Measurements from ENCODE around the gene NDUFA11. TPM values are rescaled to one million over a fixed set of nuclear protein-coding genes. Genes with fewer than 3 reads are reported as not detected.
"Not testable (repeated sequence)": the region's sequence is repeated elsewhere in the genome, so short reads cannot be mapped to it uniquely, and the experiment has no call there.

NDUFA11 gene
- total RNA-seq, 4 donors from 2014 or later: 80.9 to 245 (median 174) TPM

DNA sequence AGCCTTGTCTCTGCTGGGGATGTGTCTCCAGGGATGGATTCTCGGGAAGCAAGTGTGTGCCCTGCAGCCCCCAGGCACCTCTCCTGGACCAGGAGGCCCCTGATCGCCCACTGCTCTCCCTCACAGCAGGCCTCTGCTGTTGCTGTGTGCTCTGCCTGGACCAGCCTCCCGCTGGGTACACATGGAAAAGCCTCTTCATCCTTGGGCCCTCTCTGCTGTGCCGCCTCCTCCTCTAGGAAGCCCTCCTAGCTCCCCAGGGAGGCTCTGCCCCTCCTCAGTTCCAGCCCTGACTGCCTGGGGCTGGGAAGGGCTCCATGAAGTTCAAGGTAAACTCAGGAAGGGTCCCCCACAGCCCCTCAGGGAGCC, 12.0 kb downstream of the NDUFA11 start:
- peaks cover 32% of the 10 kb centered on the region for H3K4me1 ChIP-seq
- no peak for DNase-seq (ENCODE audit: low spot score in 2 of 2)
- H3K9me3 ChIP-seq: no peaks in the 10 kb centered on the region
- WGBS: 80% methylated on average over 1 of the region's 4 CpGs
- H3K36me3 ChIP-seq: peaks cover 20% of the 10 kb centered on the region
- peaks cover 9% of the 10 kb centered on the region for H3K27me3 ChIP-seq
- TF ChIP-seq POLR2A (IDR thresholded peaks at IDR 0.05) (no peak), POLR2AphosphoS5 (IDR thresholded peaks at IDR 0.05) (no peak), EP300 (IDR thresholded peaks at IDR 0.05) (no peak)
- TF ChIP-seq, protein P1, sequence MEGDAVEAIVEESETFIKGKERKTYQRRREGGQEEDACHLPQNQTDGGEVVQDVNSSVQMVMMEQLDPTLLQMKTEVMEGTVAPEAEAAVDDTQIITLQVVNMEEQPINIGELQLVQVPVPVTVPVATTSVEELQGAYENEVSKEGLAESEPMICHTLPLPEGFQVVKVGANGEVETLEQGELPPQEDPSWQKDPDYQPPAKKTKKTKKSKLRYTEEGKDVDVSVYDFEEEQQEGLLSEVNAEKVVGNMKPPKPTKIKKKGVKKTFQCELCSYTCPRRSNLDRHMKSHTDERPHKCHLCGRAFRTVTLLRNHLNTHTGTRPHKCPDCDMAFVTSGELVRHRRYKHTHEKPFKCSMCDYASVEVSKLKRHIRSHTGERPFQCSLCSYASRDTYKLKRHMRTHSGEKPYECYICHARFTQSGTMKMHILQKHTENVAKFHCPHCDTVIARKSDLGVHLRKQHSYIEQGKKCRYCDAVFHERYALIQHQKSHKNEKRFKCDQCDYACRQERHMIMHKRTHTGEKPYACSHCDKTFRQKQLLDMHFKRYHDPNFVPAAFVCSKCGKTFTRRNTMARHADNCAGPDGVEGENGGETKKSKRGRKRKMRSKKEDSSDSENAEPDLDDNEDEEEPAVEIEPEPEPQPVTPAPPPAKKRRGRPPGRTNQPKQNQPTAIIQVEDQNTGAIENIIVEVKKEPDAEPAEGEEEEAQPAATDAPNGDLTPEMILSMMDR (IDR thresholded peaks at IDR 0.05): no peak
- no peak overlapping the region for H3K4me3 ChIP-seq
- H3K27ac ChIP-seq: no peak overlapping the region

DNA sequence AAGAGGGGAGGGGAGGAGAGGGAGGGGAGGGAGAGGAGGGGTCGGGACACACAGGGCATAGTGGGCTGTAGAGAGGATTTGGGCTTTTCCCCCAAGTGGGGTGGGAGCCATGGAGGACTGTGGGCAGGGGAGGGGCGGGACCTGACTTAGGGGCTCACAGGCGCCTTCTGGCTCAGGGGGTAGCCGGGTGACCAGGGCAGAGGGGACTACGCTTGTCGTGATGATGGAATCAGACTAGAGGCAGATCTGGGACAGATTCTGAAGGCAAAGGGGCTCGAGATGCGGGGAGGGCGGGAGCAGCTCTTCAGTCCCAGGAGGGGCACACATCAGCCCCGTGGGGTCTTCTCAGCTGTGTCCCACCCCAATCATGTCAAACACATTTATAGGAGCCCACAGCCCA, 13.5 kb downstream of the NDUFA11 start:
- TF ChIP-seq, protein P1 (IDR thresholded peaks at IDR 0.05): no peak
- TF ChIP-seq POLR2A (IDR thresholded peaks at IDR 0.05) (no peak), POLR2AphosphoS5 (IDR thresholded peaks at IDR 0.05) (no peak), EP300 (IDR thresholded peaks at IDR 0.05) (no peak)
- no peak overlapping the region for H3K27ac ChIP-seq
- peaks cover 6% of the 10 kb centered on the region for H3K36me3 ChIP-seq
- no peaks in the 10 kb centered on the region for H3K9me3 ChIP-seq
- DNase-seq (ENCODE audit: low spot score in 2 of 2): no peak
- no peak overlapping the region for H3K4me3 ChIP-seq
- H3K4me1 ChIP-seq: peaks cover 32% of the 10 kb centered on the region
- peaks cover 9% of the 10 kb centered on the region for H3K27me3 ChIP-seq
- WGBS: 44% methylated on average over 10 of the region's 10 CpGs

DNA sequence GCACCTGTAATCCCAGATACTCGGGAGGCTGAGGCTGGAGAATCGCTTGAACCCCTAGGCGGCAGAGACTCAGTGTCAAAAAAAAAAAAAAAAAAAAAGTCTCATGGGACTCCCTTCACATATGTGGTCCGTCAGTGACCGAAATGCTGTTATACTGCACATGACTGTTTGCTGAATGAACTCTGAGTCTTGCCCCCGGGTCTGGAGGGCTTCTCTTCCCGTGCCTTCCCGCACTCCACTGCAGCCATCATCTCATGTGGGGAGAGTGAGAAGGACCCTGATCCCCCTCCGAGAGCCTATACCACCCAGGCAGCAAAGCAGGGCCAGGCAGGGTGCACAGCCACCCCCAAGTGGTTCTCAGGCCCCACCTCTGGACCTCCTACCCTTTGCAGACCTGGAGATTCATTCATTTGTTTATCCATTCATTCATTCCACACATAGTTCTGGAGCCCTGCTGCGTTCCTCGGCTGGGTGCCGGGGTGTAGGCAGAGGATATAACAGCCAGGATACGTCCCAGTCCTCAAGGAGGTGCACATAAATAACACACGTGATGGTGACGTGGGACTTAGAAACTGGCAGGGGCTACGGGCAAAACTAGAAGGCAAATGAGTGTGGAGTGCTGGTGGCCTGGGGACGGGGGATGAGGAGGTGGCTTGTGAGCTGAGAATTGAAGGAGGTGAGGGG, 14.2 kb downstream of the NDUFA11 start:
- DNase-seq (ENCODE audit: low spot score in 2 of 2): no peak
- Histone ChIP-seq H3K9me3 (no peaks in the 10 kb centered on the region), H3K4me1 (peaks cover 25% of the 10 kb centered on the region), H3K4me3 (no peak overlapping the region), H3K27me3 (peaks cover 9% of the 10 kb centered on the region), H3K36me3 (no peaks in the 10 kb centered on the region), H3K27ac (no peak overlapping the region)
- TF ChIP-seq POLR2AphosphoS5 (IDR thresholded peaks at IDR 0.05): no peak
- TF ChIP-seq, protein P1 (IDR thresholded peaks at IDR 0.05): no peak
- peak; percentile 21 for TF ChIP-seq EP300 (IDR thresholded peaks at IDR 0.05)
- 51% methylated on average over 17 of the region's 17 CpGs for WGBS

DNA sequence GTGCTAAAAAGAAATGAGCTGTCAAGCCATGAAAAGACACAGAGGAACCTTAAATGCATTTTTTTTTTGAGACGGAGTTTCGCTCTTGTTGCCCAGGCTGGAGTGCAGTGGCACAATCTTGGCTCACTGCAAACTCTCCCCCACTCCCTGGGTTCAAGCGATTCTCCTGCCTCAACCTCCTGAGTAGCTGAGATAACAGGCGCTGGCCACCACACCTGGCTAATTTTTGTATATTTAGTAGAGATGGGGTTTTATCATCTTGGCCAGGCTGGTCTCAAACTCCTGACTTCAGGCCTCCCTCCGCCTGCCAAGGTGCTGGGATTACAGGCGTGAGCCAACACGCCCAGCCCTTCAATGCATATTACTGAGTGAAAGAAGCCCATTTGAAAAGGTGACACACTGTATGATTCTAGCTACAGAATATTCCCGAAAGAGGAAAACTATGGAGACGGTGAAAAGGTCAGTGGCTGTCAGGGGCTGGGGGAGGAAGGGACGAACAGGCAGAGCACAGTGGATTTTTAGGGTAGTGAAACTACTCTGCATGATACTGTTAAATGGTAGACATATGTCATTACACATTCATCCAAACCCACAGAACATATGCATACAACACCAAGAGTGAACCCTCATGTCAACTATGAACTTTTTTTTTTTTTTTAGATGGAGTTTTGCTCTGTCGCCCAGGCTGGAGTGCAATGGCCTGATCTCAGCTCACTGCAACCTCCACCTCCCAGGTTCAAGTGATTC, 19.4 kb downstream of the NDUFA11 start:
- DNase-seq (ENCODE audit: low spot score in 2 of 2); H3K36me3 ChIP-seq; H3K4me1 ChIP-seq; H3K4me3 ChIP-seq; H3K9me3 ChIP-seq; H3K27ac ChIP-seq: not testable (repeated sequence)
- WGBS: 58% methylated on average over 11 of the region's 11 CpGs
- peaks cover 17% of the 10 kb centered on the region for H3K27me3 ChIP-seq

- not testable (repeated sequence) for H3K36me3 ChIP-seq; H3K27ac ChIP-seq; DNase-seq (ENCODE audit: low spot score in 2 of 2); H3K4me3 ChIP-seq; H3K9me3 ChIP-seq; H3K4me1 ChIP-seq
- peaks cover 23% of the 10 kb centered on the region for H3K27me3 ChIP-seq
- 59% methylated on average over 13 of the region's 13 CpGs for WGBS
These were observed 20.3 kb downstream of the NDUFA11 start for GRCh38 chr19:5883157-5883873.

GRCh38 chr19:5882421-5882968, 21.1 kb downstream of the NDUFA11 start:
- no peak for DNase-seq (ENCODE audit: low spot score in 2 of 2)
- Histone ChIP-seq H3K27ac (no peak overlapping the region), H3K27me3 (peaks cover 23% of the 10 kb centered on the region), H3K9me3 (no peaks in the 10 kb centered on the region), H3K4me1 (peaks cover 9% of the 10 kb centered on the region), H3K36me3 (no peaks in the 10 kb centered on the region), H3K4me3 (no peak overlapping the region)
- WGBS: 69% methylated on average over 8 of the region's 9 CpGs
- TF ChIP-seq, protein P1 (IDR thresholded peaks at IDR 0.05): no peak
- no peak for TF ChIP-seq POLR2AphosphoS5 (IDR thresholded peaks at IDR 0.05)
- TF ChIP-seq EP300 (IDR thresholded peaks at IDR 0.05): no peak
- TF ChIP-seq POLR2A (IDR thresholded peaks at IDR 0.05): no peak

Data from suprapubic skin (tissue), 4 donors.